ENCODE measurements around the gene KDM4D.
"Not testable (repeated sequence)": the region's sequence is repeated elsewhere in the genome, so short reads cannot be mapped to it uniquely, and the experiment has no call there.

Gene KDM4D

GRCh38 chr11:94973099-94973968 lies at the start of gene KDM4D, which contains the start of gene CWC15:
Gene KDM4D (plus strand): TSS chr11:94973709. CDS start chr11:94997373, 23,664 bp downstream.
Gene CWC15 (minus strand): TSS chr11:94973556. CDS start chr11:94972185, 1,371 bp downstream.
- DNase-seq, result peak; percentile 82

- no peak for DNase-seq
Observed at GRCh38 chr11:94924171-94924572, 49.3 kb upstream of the KDM4D start.

- no peak for DNase-seq
Observed at GRCh38 chr11:94924612-94925011, 48.9 kb upstream of the KDM4D start.

GRCh38 chr11:94925422-94926270 lies 47.9 kb upstream of the KDM4D start:
- no peak for DNase-seq

GRCh38 chr11:94926271-94926625 lies 47.3 kb upstream of the KDM4D start:
- DNase-seq, result no peak

GRCh38 chr11:94926698-94927237 lies 46.7 kb upstream of the KDM4D start:
- no peak for DNase-seq

GRCh38 chr11:94928117-94928990 lies 45.2 kb upstream of the KDM4D start:
- DNase-seq, result no peak

GRCh38 chr11:94932072-94932471 lies 41.4 kb upstream of the KDM4D start:
- DNase-seq, result not testable (repeated sequence)

- DNase-seq, result no peak
Observed at GRCh38 chr11:94932503-94932902, 41.0 kb upstream of the KDM4D start.

- DNase-seq, result no peak
Observed at GRCh38 chr11:94933223-94934130, 40.0 kb upstream of the KDM4D start.

GRCh38 chr11:94934362-94934761 lies 39.1 kb upstream of the KDM4D start:
- no peak for DNase-seq

GRCh38 chr11:94934846-94935245 lies 38.7 kb upstream of the KDM4D start:
- DNase-seq, result no peak

- peak; percentile 11 for DNase-seq
Observed at GRCh38 chr11:94938095-94939055, 35.1 kb upstream of the KDM4D start.

GRCh38 chr11:94939346-94939745 lies 34.2 kb upstream of the KDM4D start:
- no peak for DNase-seq

- DNase-seq, result no peak
Observed at GRCh38 chr11:94941131-94941530, 32.4 kb upstream of the KDM4D start.

GRCh38 chr11:94946812-94947211 lies 26.7 kb upstream of the KDM4D start:
- DNase-seq, result no peak

GRCh38 chr11:94948070-94948617 lies 25.4 kb upstream of the KDM4D start:
- DNase-seq, result no peak

GRCh38 chr11:94954753-94955152 lies 18.8 kb upstream of the KDM4D start:
- no peak for DNase-seq

GRCh38 chr11:94956963-94957362 lies 16.5 kb upstream of the KDM4D start:
- no peak for DNase-seq
